Esophagus muscularis mucosa (tissue), 4 donors: ENCODE measurements around the gene MCTP2.

Source experiments
- EP300 ChIP-seq: sonication (generic); formaldehyde crosslinking; IDR thresholded peaks from one replicate; pipeline ENCODE4 v1.6.1; 2017; ENCODE audit warnings: antibody characterized with exemption
- POLR2A ChIP-seq: fragments of 450-650 bp; IDR thresholded peaks from one replicate; pipeline ENCODE4 v1.6.1; 2017; ENCODE audit warnings: antibody characterized with exemption, moderate library complexity, mild to moderate bottlenecking, low read depth
- TF ChIP-seq, protein P1 (sequence below), 3 experiments: fragments of 200-600 bp in 2 of 3; fragments of 450-650 bp in 1 of 3; sonication (generic) in 2 of 3; IDR thresholded peaks; one replicate each; pipeline ENCODE4 v1.5.1; 2017 to 2019; ENCODE audit warnings: antibody characterized with exemption in 3 of 3, mild to moderate bottlenecking in 2 of 3, moderate library complexity in 1 of 3

DNA sequence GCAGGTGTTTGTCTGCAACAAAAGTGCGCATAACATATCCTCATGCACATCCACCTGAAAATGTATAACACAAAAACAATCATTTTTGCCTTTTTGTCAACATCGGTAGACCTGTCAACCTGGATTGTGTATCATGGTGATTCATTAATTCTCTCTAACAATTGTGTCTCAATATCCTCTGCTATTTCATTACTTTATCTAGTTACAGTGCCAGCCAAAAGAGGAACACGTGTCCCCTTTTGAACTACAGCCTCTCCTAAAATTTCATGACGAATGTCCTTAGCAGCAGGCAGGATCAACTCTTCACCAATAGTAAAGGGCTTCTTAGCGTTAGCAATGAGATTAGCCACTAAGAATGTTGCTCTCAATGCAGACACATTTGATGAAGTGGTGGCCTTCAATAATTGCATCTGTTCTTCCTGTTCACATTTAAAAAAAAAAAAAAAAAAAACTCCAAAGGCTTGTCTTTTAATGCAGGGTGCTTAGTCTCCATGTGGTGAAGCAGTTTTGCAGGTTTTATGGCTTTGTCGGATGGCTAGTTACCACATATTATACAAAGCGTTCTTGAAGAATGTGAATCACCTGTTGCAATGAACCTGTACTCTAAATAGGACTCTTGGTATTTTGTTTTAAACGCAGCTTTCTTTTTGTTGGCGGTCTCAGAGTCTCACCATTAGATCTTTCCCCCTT, 45.7 kb upstream of the MCTP2 start:
- TF ChIP-seq, protein P1, sequence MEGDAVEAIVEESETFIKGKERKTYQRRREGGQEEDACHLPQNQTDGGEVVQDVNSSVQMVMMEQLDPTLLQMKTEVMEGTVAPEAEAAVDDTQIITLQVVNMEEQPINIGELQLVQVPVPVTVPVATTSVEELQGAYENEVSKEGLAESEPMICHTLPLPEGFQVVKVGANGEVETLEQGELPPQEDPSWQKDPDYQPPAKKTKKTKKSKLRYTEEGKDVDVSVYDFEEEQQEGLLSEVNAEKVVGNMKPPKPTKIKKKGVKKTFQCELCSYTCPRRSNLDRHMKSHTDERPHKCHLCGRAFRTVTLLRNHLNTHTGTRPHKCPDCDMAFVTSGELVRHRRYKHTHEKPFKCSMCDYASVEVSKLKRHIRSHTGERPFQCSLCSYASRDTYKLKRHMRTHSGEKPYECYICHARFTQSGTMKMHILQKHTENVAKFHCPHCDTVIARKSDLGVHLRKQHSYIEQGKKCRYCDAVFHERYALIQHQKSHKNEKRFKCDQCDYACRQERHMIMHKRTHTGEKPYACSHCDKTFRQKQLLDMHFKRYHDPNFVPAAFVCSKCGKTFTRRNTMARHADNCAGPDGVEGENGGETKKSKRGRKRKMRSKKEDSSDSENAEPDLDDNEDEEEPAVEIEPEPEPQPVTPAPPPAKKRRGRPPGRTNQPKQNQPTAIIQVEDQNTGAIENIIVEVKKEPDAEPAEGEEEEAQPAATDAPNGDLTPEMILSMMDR (IDR thresholded peaks at IDR 0.05): no peak
- TF ChIP-seq POLR2A (no peak), EP300 (no peak)
